ENCODE results near the gene PSTPIP1. TPM values are rescaled to one million over a fixed set of nuclear protein-coding genes. Genes with fewer than 3 reads are reported as not detected.
A peak's percentile ranks its signal among the peaks of the same experiment; 100 is the strongest.

The PSTPIP1 gene
- total RNA-seq, 2 experiments from 2014 or later, result 1.5 to 27.4 TPM

- Histone ChIP-seq H4K20me1 (ENCODE audit: insufficient read depth, low read length) (no peaks in the 10 kb centered on the region), H2AFZ (ENCODE audit: low read length) (no peak overlapping the region), H3K79me2 (ENCODE audit: insufficient read depth, low read depth, low read length) (no peaks in the 10 kb centered on the region), H3K27ac (ENCODE audit: low read depth, low read length, poor library complexity, severe bottlenecking) (no peak overlapping the region), H3K4me1 (ENCODE audit: insufficient read depth, low read length, poor library complexity, severe bottlenecking) (peaks cover 16% of the 10 kb centered on the region), H3K4me2 (ENCODE audit: low read length) (no peak overlapping the region), H3K9me2 (ENCODE audit: insufficient read depth, low read length) (no peaks in the 10 kb centered on the region), H3K36me3 (ENCODE audit: insufficient read depth, low read length) (no peaks in the 10 kb centered on the region), H3K4me3 (ENCODE audit: low read depth, low read length, poor library complexity, severe bottlenecking) (no peak overlapping the region), H3K9me3 (ENCODE audit: low read length) (no peaks in the 10 kb centered on the region)
- CTCF ChIA-PET (ENCODE audit: unreplicated experiment), result no interaction called here
- POLR2A ChIA-PET, result interaction anchor here (0.5 to 2.1 kb wide), 2 partner anchors 13 to 32 kb away, joined by 5 read pairs; no protein-coding TSS in a partner anchor
- no peak for DNase-seq (ENCODE audit: low spot score)
- no TSS peak for BruUV-seq (replicated peaks)
- no peak for TF ChIP-seq EZH2phosphoT487 (IDR thresholded peaks at IDR 0.05; ENCODE audit: borderline replicate concordance, low read depth, low read length)
- TF ChIP-seq, protein P1, sequence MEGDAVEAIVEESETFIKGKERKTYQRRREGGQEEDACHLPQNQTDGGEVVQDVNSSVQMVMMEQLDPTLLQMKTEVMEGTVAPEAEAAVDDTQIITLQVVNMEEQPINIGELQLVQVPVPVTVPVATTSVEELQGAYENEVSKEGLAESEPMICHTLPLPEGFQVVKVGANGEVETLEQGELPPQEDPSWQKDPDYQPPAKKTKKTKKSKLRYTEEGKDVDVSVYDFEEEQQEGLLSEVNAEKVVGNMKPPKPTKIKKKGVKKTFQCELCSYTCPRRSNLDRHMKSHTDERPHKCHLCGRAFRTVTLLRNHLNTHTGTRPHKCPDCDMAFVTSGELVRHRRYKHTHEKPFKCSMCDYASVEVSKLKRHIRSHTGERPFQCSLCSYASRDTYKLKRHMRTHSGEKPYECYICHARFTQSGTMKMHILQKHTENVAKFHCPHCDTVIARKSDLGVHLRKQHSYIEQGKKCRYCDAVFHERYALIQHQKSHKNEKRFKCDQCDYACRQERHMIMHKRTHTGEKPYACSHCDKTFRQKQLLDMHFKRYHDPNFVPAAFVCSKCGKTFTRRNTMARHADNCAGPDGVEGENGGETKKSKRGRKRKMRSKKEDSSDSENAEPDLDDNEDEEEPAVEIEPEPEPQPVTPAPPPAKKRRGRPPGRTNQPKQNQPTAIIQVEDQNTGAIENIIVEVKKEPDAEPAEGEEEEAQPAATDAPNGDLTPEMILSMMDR (conservative IDR thresholded peaks at IDR 0.05; ENCODE audit: low read length), result no peak
- intact Hi-C loops (cut with micrococcal nuclease; ENCODE audit: unreplicated experiment), result no loop called here
Observed at GRCh38 chr15:76994001-76994400, 925 bp upstream of the PSTPIP1 start.

DNA sequence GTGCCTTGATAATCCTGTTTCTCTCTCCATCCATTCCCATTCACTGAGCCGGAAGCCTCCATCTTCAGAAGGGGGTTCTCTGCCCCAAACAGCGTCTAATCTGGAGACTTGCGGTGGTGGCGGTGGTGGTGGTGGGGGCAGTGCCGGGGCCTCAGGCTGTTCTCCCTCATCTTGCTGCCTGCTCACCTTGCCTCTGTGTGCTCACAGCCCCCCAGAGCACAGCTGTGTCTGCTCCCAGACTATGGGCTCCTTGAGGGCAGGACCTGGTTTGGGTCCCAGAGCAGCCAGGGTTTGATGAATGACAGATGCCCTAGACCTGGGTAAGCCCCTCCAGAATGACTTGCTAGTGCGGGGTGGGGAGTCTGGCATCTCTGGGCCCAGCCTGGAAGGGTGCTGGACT lies 430 bp upstream of the PSTPIP1 start:
- Histone ChIP-seq H2AFZ (ENCODE audit: low read length) (peak overlapping the region; percentile 82), H3K4me1 (ENCODE audit: insufficient read depth, low read length, poor library complexity, severe bottlenecking) (peaks cover 13% of the 10 kb centered on the region), H4K20me1 (ENCODE audit: insufficient read depth, low read length) (no peaks in the 10 kb centered on the region), H3K79me2 (ENCODE audit: insufficient read depth, low read depth, low read length) (no peaks in the 10 kb centered on the region), H3K36me3 (ENCODE audit: insufficient read depth, low read length) (no peaks in the 10 kb centered on the region), H3K9me3 (ENCODE audit: low read length) (no peaks in the 10 kb centered on the region), H3K4me3 (ENCODE audit: low read depth, low read length, poor library complexity, severe bottlenecking) (no peak overlapping the region), H3K4me2 (ENCODE audit: low read length) (peak overlapping the region; percentile 48; the same call in 1 of the 2 replicates), H3K9me2 (ENCODE audit: insufficient read depth, low read length) (no peaks in the 10 kb centered on the region), H3K27ac (ENCODE audit: low read depth, low read length, poor library complexity, severe bottlenecking) (no peak overlapping the region)
- no peak for DNase-seq (ENCODE audit: low spot score)
- BruUV-seq (replicated peaks), result no TSS peak
- intact Hi-C loops (cut with micrococcal nuclease; ENCODE audit: unreplicated experiment), result no loop called here
- CTCF ChIA-PET (ENCODE audit: unreplicated experiment), result interaction anchor here (1.4 kb wide), 1 partner anchor 60 kb away, joined by 3 read pairs; no protein-coding TSS in a partner anchor
- TF ChIP-seq, protein P1 (conservative IDR thresholded peaks at IDR 0.05; ENCODE audit: low read length), result no peak
- no peak for TF ChIP-seq EZH2phosphoT487 (IDR thresholded peaks at IDR 0.05; ENCODE audit: borderline replicate concordance, low read depth, low read length)
- POLR2A ChIA-PET, result interaction anchor here (0.6 to 2.1 kb wide), 9 partner anchors 11 to 89 kb away, joined by 3 to 11 read pairs (median 4); partner anchors contain the start of gene SCAPER

GRCh38 chr15:76996076-76996525 lies 1.2 kb downstream of the PSTPIP1 start:
- no peak for TF ChIP-seq EZH2phosphoT487 (IDR thresholded peaks at IDR 0.05; ENCODE audit: borderline replicate concordance, low read depth, low read length)
- TF ChIP-seq, protein P1 (conservative IDR thresholded peaks at IDR 0.05; ENCODE audit: low read length), result no peak
- Histone ChIP-seq H3K9me3 (ENCODE audit: low read length) (no peaks in the 10 kb centered on the region), H3K36me3 (ENCODE audit: insufficient read depth, low read length) (no peaks in the 10 kb centered on the region), H3K79me2 (ENCODE audit: insufficient read depth, low read depth, low read length) (no peaks in the 10 kb centered on the region), H3K4me2 (ENCODE audit: low read length) (no peak overlapping the region), H3K27ac (ENCODE audit: low read depth, low read length, poor library complexity, severe bottlenecking) (no peak overlapping the region), H2AFZ (ENCODE audit: low read length) (no peak overlapping the region), H3K4me1 (ENCODE audit: insufficient read depth, low read length, poor library complexity, severe bottlenecking) (peaks cover 13% of the 10 kb centered on the region), H3K9me2 (ENCODE audit: insufficient read depth, low read length) (no peaks in the 10 kb centered on the region), H4K20me1 (ENCODE audit: insufficient read depth, low read length) (no peaks in the 10 kb centered on the region), H3K4me3 (ENCODE audit: low read depth, low read length, poor library complexity, severe bottlenecking) (no peak overlapping the region)
- ChIA-PET POLR2A (interaction anchor here (0.5 to 2.1 kb wide), 8 partner anchors 11 to 91 kb away, joined by 3 to 11 read pairs (median 4); partner anchors contain the start of gene SCAPER), CTCF (ENCODE audit: unreplicated experiment) (interaction anchor here (1.5 kb wide), 1 partner anchor 23 kb away, joined by 6 read pairs; no protein-coding TSS in a partner anchor)
- DNase-seq (ENCODE audit: low spot score), result no peak
- BruUV-seq (replicated peaks), result no TSS peak
- intact Hi-C loops (cut with micrococcal nuclease; ENCODE audit: unreplicated experiment), result no loop called here

All from OCI-LY7 (cell line).